Endothelial cell of umbilical vein (primary cell): ENCODE measurements around the gene PSPN. TPM values are rescaled to one million over a fixed set of nuclear protein-coding genes. Genes with fewer than 3 reads are reported as not detected.

ENCODE experiments used
- BruUV-seq: library from RNA; stranded (reverse); fragments of 400-500 nt; replicated peaks from 2 replicates; lab custom pipeline; 2021; lab: Mats Ljungman, UMichigan
- CTCF ChIA-PET: fragments of 300-600, 350-600 bp; sonication (Branson Sonifier 250); formaldehyde crosslinking; loops from one replicate; lab custom pipeline; 2021; ENCODE audit warnings: antibody characterized with exemption, inconsistent platforms; lab: Charles Lee
- POLR2A ChIA-PET: fragments of 300-600, 350-600 bp; sonication (Branson Sonifier 250); formaldehyde crosslinking; loops from one replicate; lab custom pipeline; 2021; ENCODE audit warnings: antibody characterized with exemption, inconsistent platforms; lab: Charles Lee
- DNase-seq: peaks from one replicate; pipeline ENCODE4 v3.0.0-alpha.2; 2011; ENCODE audit warnings: low read depth, low spot score
- FAIRE-seq: peaks from 2 replicates; lab custom pipeline; 2011; peaks lifted over from hg19 to GRCh38; lab: Jason Lieb, UNC
- H2AFZ ChIP-seq: 2 replicates; pipeline ENCODE4 v1.6.0; 2012; ENCODE audit warnings: low read depth, low read length, control low read depth, inconsistent platforms
- H3K27ac ChIP-seq: 2 replicates; pipeline ENCODE4 v1.5.1; 2011; ENCODE audit warnings: low read depth, mild to moderate bottlenecking, control low read depth, low read length, moderate library complexity; ENCODE audit not compliant: insufficient read depth
- H3K27me3 ChIP-seq, 2 experiments: 2 replicates each; pipeline versions ENCODE4 v1.6.0 to v1.6.1; 2011; ENCODE audit warnings: low read length in 2 of 2, mixed read lengths in 1 of 2; ENCODE audit not compliant: control insufficient read depth in 2 of 2, insufficient read depth in 2 of 2
- H3K36me3 ChIP-seq, 2 experiments: 2 replicates in 1 of 2; 3 replicates in 1 of 2; pipeline ENCODE4 v1.5.1; 2011; ENCODE audit warnings: low read length in 2 of 2, mild to moderate bottlenecking in 1 of 2, moderate library complexity in 1 of 2; ENCODE audit not compliant: control insufficient read depth in 2 of 2, insufficient read depth in 2 of 2; ENCODE audit errors: extremely low read depth in 1 of 2
- H3K4me1 ChIP-seq: 3 replicates; pipeline ENCODE4 v1.5.1; 2011; ENCODE audit warnings: mild to moderate bottlenecking, low read length; ENCODE audit not compliant: control insufficient read depth, insufficient read depth; ENCODE audit errors: extremely low read depth
- H3K4me2 ChIP-seq: 2 replicates; pipeline ENCODE4 v1.6.1; 2011; ENCODE audit warnings: low read length, control low read depth, mixed read lengths; ENCODE audit not compliant: insufficient read depth
- H3K4me3 ChIP-seq, 3 experiments: fragments of 200-600 bp in 1 of 3; sonication (generic), shearing (Covaris generic) in 1 of 3; replicated peaks in 1 of 3; 2 replicates each; pipeline ENCODE4 v1.5.1; 2011 to 2016; ENCODE audit warnings: control low read depth in 3 of 3, low read length in 3 of 3, mild to moderate bottlenecking in 2 of 3, inconsistent platforms in 1 of 3, low read depth in 1 of 3, moderate library complexity in 1 of 3; ENCODE audit not compliant: insufficient read depth in 1 of 3
- H3K79me2 ChIP-seq: 2 replicates; pipeline ENCODE4 v1.6.0; 2012; ENCODE audit warnings: low read length, inconsistent platforms; ENCODE audit not compliant: control insufficient read depth, insufficient read depth
- H3K9ac ChIP-seq: replicated peaks from 2 replicates; pipeline ENCODE3; 2011; ENCODE audit warnings: low read length, control low read depth; ENCODE audit not compliant: insufficient read depth; ENCODE audit errors: extremely low read depth
- H3K9me1 ChIP-seq: replicated peaks from 3 replicates; pipeline ENCODE4 v1.6.0; 2011; ENCODE audit warnings: mild to moderate bottlenecking, low read length; ENCODE audit not compliant: control insufficient read depth, insufficient read depth; ENCODE audit errors: extremely low read depth
- H3K9me3 ChIP-seq: replicated peaks from 2 replicates; pipeline ENCODE4 v1.5.1; 2012; ENCODE audit warnings: low read length, inconsistent platforms; ENCODE audit not compliant: control insufficient read depth, insufficient read depth
- H4K20me1 ChIP-seq: replicated peaks from 2 replicates; pipeline ENCODE3; 2011; ENCODE audit warnings: mild to moderate bottlenecking, low read length; ENCODE audit not compliant: control insufficient read depth, insufficient read depth; ENCODE audit errors: extremely low read depth
- EZH2 ChIP-seq: IDR thresholded peaks from 2 replicates; pipeline ENCODE4 v1.6.1; 2012; ENCODE audit warnings: borderline replicate concordance, low read depth, mild to moderate bottlenecking, moderate library complexity, low read length, inconsistent platforms; ENCODE audit not compliant: severe bottlenecking
- FOS ChIP-seq: IDR thresholded peaks from 2 replicates; pipeline ENCODE4 v1.6.1; 2011; ENCODE audit warnings: mild to moderate bottlenecking, low read length, moderate library complexity, borderline replicate concordance; ENCODE audit not compliant: insufficient read depth
- GATA2 ChIP-seq: IDR thresholded peaks from 2 replicates; pipeline ENCODE4 v1.7.0; 2011; ENCODE audit warnings: low read depth, mild to moderate bottlenecking, moderate library complexity, mixed read lengths, low read length; ENCODE audit not compliant: insufficient read length, insufficient read depth
- JUN ChIP-seq: IDR thresholded peaks from 2 replicates; pipeline ENCODE4 v1.6.1; 2011; ENCODE audit warnings: borderline replicate concordance, low read depth; ENCODE audit not compliant: insufficient read length, insufficient read depth
- MYC ChIP-seq: IDR thresholded peaks from one replicate; pipeline ENCODE4 v1.6.1; 2011; ENCODE audit warnings: mild to moderate bottlenecking, low read depth, low read length
- POLR2A ChIP-seq: IDR thresholded peaks from 2 replicates; pipeline ENCODE4 v1.6.1; 2012; ENCODE audit warnings: low read depth, mild to moderate bottlenecking, control low read depth, low read length
- POLR2AphosphoS5 ChIP-seq: IDR thresholded peaks from 2 replicates; pipeline ENCODE4 v1.6.1; 2012; ENCODE audit warnings: low read depth, mild to moderate bottlenecking, control low read depth, low read length, moderate library complexity; ENCODE audit not compliant: insufficient read depth
- dilution Hi-C: fragments of 300-500 bp; cut with MboI; formaldehyde crosslinking; loops from one replicate; pipeline ENCODE4 v1.15.0; 2019; ENCODE audit warnings: low sequenced_read_pairs; ENCODE audit not compliant: extremely low pct_ligation_motif_present
- intact Hi-C: fragments of 100-400 bp; cut with micrococcal nuclease; formaldehyde crosslinking; loops from one replicate; pipeline ENCODE4 v1.10.0; 2022
- polyA plus RNA-seq, 4 experiments: library from polyadenylated mRNA; depleted of rRNA in 3 of 4; stranded (reverse) in 3 of 4; unstranded in 1 of 4; fragments of >200 nt; gene quantifications; 2 replicates each; pipeline versions ENCODE4 v1.2.1 to v1.2.3, GENCODE V29; 2011 to 2012; ENCODE audit warnings: missing spikeins in 1 of 4
- total RNA-seq: library from RNA; stranded (reverse); gene quantifications from 2 replicates; pipeline ENCODE4 v1.2.3, GENCODE V29; 2021
- TF ChIP-seq, protein P1 (sequence below): IDR thresholded peaks from 2 replicates; pipeline ENCODE4 v1.6.1; 2011; ENCODE audit not compliant: insufficient read depth, insufficient read length
- TF ChIP-seq, protein P2 (sequence below), 2 donors: IDR thresholded peaks; 1 replicate in 1 of 2; 2 replicates in 1 of 2; pipeline ENCODE4 v1.5.1; 2011; ENCODE audit warnings: low read length in 2 of 2, mild to moderate bottlenecking in 2 of 2, moderate library complexity in 2 of 2, control low read depth in 1 of 2, inconsistent platforms in 1 of 2, low read depth in 1 of 2; ENCODE audit not compliant: insufficient read depth in 1 of 2; ENCODE audit errors: extremely low read depth in 1 of 2

PSPN gene
- total and polyA plus RNA-seq, 2 donors (not counting 3 experiments of a cell fraction or from before 2014, with no cell fraction given), result 0.84 to 1.0 TPM

DNA sequence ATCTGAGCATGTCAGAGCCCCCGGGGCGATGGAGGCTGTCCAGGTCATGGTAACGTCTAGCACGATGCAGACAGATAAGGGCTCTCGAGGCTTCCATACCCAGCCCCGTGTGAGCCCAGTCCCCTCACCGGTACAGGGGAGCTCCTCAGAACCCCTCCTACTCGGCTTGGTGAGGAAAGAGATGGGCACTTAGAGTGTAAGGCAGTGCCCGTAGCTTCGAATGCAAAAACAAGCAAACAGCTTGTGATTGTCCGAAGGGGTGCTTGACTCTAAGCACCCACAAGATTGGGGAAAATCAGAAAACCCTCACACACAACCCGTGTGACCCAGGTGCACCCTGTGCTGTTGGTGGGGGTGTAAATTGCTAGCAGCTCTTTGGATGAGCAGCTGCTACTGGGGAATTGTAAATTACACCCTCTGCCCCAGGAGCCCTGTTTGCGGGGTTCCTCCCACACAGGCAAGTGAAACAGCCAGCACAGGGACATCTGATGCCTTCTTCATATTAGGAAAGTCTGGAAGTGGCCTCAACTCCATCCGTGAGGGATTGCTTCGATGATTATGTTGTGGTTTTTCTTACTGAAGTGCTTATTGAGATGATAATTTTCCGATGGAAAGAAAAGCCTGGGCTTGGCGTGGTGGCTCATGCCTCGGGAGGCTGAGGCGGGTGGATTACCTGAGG, 918 bp upstream of the PSPN start:
- no peak for FAIRE-seq
- no TSS peak for BruUV-seq
- H3K4me2 ChIP-seq, result no peak overlapping the region
- no peak overlapping the region for H3K27ac ChIP-seq
- H3K79me2 ChIP-seq, result no peaks in the 10 kb centered on the region
- TF ChIP-seq POLR2AphosphoS5 (no peak), MYC (no peak)
- no peaks in the 10 kb centered on the region for H3K9me3 ChIP-seq
- peaks cover 4 to 23% of the 10 kb centered on the region in 2 experiments for H3K36me3 ChIP-seq
- no peaks in the 10 kb centered on the region for H4K20me1 ChIP-seq
- ChIA-PET CTCF (interaction anchor here (0.6 kb wide), 1 partner anchor 112 kb away, joined by 4 read pairs; no protein-coding TSS in a partner anchor), POLR2A (no interaction called here)
- peaks cover 2% of the 10 kb centered on the region for H3K4me1 ChIP-seq
- DNase-seq, result no peak
- no peaks in the 10 kb centered on the region for H3K9me1 ChIP-seq
- H2AFZ ChIP-seq, result no peak overlapping the region
- intact Hi-C loops, result no loop called here
- dilution Hi-C loops, result no loop called here
- H3K9ac ChIP-seq, result no peak overlapping the region
- H3K4me3 ChIP-seq, result no peak overlapping the region
- no peaks in the 10 kb centered on the region for H3K27me3 ChIP-seq

DNA sequence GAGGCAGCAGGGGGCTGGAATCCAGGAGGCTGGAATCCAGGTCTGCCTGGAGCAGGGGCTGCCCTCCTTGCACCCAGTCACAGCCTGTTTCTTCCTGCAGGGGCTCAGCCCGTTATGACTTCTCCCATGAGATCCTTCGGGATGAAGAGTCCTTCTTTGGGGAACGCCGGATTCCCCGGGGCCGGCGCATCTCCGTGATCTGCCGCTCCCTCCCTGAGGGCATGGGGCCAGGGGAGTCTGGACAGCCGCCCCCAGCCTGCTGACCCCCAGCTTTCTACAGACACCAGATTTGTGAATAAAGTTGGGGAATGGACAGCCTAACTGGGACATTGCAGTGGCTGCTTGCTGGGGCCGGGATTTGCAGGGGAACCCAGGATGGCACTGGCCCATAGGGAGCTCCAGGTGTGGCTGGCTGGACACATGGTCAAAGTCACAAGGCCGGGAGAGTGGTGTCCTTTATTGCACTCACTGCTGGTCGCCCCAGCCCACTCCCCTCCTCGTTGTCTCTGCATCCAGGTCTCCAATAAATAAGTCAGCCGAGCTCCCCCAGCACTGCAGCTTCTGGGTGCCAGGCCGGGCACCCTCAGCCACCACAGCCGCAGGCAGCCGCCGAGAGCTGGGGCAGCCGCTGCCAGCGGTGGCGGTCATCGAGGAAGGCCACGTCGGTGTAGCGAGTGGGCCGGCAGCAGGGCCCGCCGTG, 872 bp downstream of the PSPN start:
- Histone ChIP-seq H3K4me1 (peaks cover 2% of the 10 kb centered on the region), H3K4me3 (no peak overlapping the region), H3K27me3 (no peaks in the 10 kb centered on the region), H3K9ac (no peak overlapping the region), H2AFZ (no peak overlapping the region), H3K79me2 (no peaks in the 10 kb centered on the region), H3K9me1 (no peaks in the 10 kb centered on the region), H3K36me3 (peaks cover 0 to 6% of the 10 kb centered on the region in 2 experiments), H3K4me2 (no peak overlapping the region), H3K27ac (no peak overlapping the region), H3K9me3 (no peaks in the 10 kb centered on the region), H4K20me1 (no peaks in the 10 kb centered on the region)
- dilution Hi-C loops, result no loop called here
- DNase-seq (no peak), FAIRE-seq (no peak)
- BruUV-seq, result TSS peak; percentile 36
- ChIA-PET CTCF (no interaction called here), POLR2A (interaction anchor here (0.5 kb wide), 1 partner anchor 33 kb away, joined by 6 read pairs; no protein-coding TSS in a partner anchor)
- TF ChIP-seq MYC, result no peak
- TF ChIP-seq FOS, result no peak
- TF ChIP-seq GATA2, result no peak
- no peak for TF ChIP-seq JUN
- TF ChIP-seq EZH2, result no peak
- no peak for TF ChIP-seq POLR2A
- no peak for TF ChIP-seq POLR2AphosphoS5
- TF ChIP-seq, protein P1, sequence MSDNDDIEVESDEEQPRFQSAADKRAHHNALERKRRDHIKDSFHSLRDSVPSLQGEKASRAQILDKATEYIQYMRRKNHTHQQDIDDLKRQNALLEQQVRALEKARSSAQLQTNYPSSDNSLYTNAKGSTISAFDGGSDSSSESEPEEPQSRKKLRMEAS, result no peak
- TF ChIP-seq, protein P2, sequence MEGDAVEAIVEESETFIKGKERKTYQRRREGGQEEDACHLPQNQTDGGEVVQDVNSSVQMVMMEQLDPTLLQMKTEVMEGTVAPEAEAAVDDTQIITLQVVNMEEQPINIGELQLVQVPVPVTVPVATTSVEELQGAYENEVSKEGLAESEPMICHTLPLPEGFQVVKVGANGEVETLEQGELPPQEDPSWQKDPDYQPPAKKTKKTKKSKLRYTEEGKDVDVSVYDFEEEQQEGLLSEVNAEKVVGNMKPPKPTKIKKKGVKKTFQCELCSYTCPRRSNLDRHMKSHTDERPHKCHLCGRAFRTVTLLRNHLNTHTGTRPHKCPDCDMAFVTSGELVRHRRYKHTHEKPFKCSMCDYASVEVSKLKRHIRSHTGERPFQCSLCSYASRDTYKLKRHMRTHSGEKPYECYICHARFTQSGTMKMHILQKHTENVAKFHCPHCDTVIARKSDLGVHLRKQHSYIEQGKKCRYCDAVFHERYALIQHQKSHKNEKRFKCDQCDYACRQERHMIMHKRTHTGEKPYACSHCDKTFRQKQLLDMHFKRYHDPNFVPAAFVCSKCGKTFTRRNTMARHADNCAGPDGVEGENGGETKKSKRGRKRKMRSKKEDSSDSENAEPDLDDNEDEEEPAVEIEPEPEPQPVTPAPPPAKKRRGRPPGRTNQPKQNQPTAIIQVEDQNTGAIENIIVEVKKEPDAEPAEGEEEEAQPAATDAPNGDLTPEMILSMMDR (IDR thresholded peaks at IDR 0.05; ENCODE audit: extremely low read depth in 1 of 2, insufficient read depth in 1 of 2, low read depth in 1 of 2, low read length in 2 of 2), result no peak
- intact Hi-C loops, result loop anchor here (5.0 kb wide), 1 partner anchor 362 kb away; the partner anchor contains the start of genes GPR108 and TRIP10
